Esophagus muscularis mucosa (tissue), 4 donors: ENCODE measurements around the gene RPL13A. TPM values are rescaled to one million over a fixed set of nuclear protein-coding genes. Genes with fewer than 3 reads are reported as not detected.

Experiments used
- DNase-seq: peaks from one replicate; pipeline ENCODE4 v3.0.0-alpha.2; 2017; ENCODE audit errors: extremely low spot score
- H3K27ac ChIP-seq, 4 donors: fragments of 200-600 bp; sonication (generic); replicated peaks in 1 of 4; 1 replicate in 3 of 4; 2 replicates in 1 of 4; pipeline ENCODE4 v1.5.1; 2016 to 2019; ENCODE audit warnings: mild to moderate bottlenecking in 1 of 4
- H3K27me3 ChIP-seq, 4 donors: fragments of 200-600 bp; sonication (generic); one replicate each; pipeline versions ENCODE4 v1.5.1 to v1.6.0; 2016 to 2019
- H3K36me3 ChIP-seq, 4 donors: fragments of 200-600 bp; sonication (generic); one replicate each; pipeline ENCODE4 v1.5.1; 2016 to 2019
- H3K4me1 ChIP-seq, 4 donors: fragments of 200-600 bp; sonication (generic); one replicate each; pipeline ENCODE4 v1.5.1; 2016 to 2019
- H3K4me3 ChIP-seq, 4 donors: fragments of 200-600 bp; sonication (generic); 1 replicate in 2 of 4; 2 replicates in 2 of 4; pipeline ENCODE4 v1.5.1; 2016 to 2019; ENCODE audit warnings: mild to moderate bottlenecking in 4 of 4, moderate library complexity in 1 of 4
- H3K9me3 ChIP-seq, 4 donors: fragments of 200-600 bp; sonication (generic); 1 replicate in 3 of 4; 2 replicates in 1 of 4; pipeline ENCODE4 v1.5.1; 2016 to 2019
- CTCF ChIP-seq, 3 experiments: fragments of 200-600 bp in 2 of 3; fragments of 450-650 bp in 1 of 3; sonication (generic) in 2 of 3; IDR thresholded peaks; one replicate each; pipeline ENCODE4 v1.5.1; 2017 to 2019; ENCODE audit warnings: antibody characterized with exemption in 3 of 3, mild to moderate bottlenecking in 2 of 3, moderate library complexity in 1 of 3
- EP300 ChIP-seq: sonication (generic); formaldehyde crosslinking; IDR thresholded peaks from one replicate; pipeline ENCODE4 v1.6.1; 2017; ENCODE audit warnings: antibody characterized with exemption
- POLR2A ChIP-seq: fragments of 450-650 bp; IDR thresholded peaks from one replicate; pipeline ENCODE4 v1.6.1; 2017; ENCODE audit warnings: antibody characterized with exemption, moderate library complexity, mild to moderate bottlenecking, low read depth
- POLR2AphosphoS5 ChIP-seq, 2 donors: sonication (generic); formaldehyde crosslinking; IDR thresholded peaks; one replicate each; pipeline ENCODE4 v1.6.1; 2017; ENCODE audit warnings: antibody characterized with exemption in 2 of 2
- WGBS: methylation state at CpG from one replicate; pipeline ENCODE4 v1.1.5; 2018; 5-methylcytosine and 5-hydroxymethylcytosine counted together
- intact Hi-C: fragments of 100-400 bp; cut with DNase I; formaldehyde crosslinking; loops from one replicate; pipeline ENCODE4 v1.15.1; 2023
- total RNA-seq, 4 donors: library from RNA; depleted of rRNA; stranded (reverse); fragments of >200 nt; gene quantifications; one replicate each; pipeline versions ENCODE4 v1.1.0 to v1.2.1, GENCODE V29; 2016

RPL13A gene
- total RNA-seq, 4 donors from 2014 or later: 1,843 to 3,096 (median 2,688) TPM

GRCh38 chr19:49496574-49497008, 9.2 kb downstream of the RPL13A start:
- peaks cover 40 to 57% (median 48%) of the 10 kb centered on the region in 4 donors for H3K36me3 ChIP-seq
- peaks cover 31 to 60% (median 54%) of the 10 kb centered on the region in 4 donors for H3K4me1 ChIP-seq
- no peak for TF ChIP-seq POLR2AphosphoS5 (IDR thresholded peaks at IDR 0.05)
- TF ChIP-seq EP300: no peak
- TF ChIP-seq CTCF (IDR thresholded peaks at IDR 0.05): no peak
- TF ChIP-seq POLR2A: no peak
- under 1% methylated on average over 11 of the region's 11 CpGs for WGBS
- no peak for DNase-seq
- peak overlapping the region; percentile 71 to 91 (median 84) for H3K4me3 ChIP-seq
- H3K9me3 ChIP-seq: no peaks in the 10 kb centered on the region
- intact Hi-C loops: no loop called here
- no peaks in the 10 kb centered on the region for H3K27me3 ChIP-seq
- H3K27ac ChIP-seq: peak overlapping the region; percentile 93 to 97 (median 94)

GRCh38 chr19:49497047-49497788, 9.8 kb downstream of the RPL13A start:
- 31% methylated on average over 18 of the region's 22 CpGs for WGBS
- Histone ChIP-seq H3K4me3 (peak overlapping the region; percentile 71 to 91 (median 84)), H3K9me3 (no peaks in the 10 kb centered on the region), H3K27me3 (no peaks in the 10 kb centered on the region), H3K27ac (peak overlapping the region; percentile 93 to 97 (median 94)), H3K4me1 (peaks cover 31 to 56% (median 53%) of the 10 kb centered on the region in 4 donors), H3K36me3 (peaks cover 33 to 50% (median 42%) of the 10 kb centered on the region in 4 donors)
- TF ChIP-seq POLR2AphosphoS5 (IDR thresholded peaks at IDR 0.05) (peak; percentile 13 to 45), EP300 (no peak)
- intact Hi-C loops: no loop called here
- no peak for DNase-seq

GRCh38 chr19:49497789-49498103, 10.3 kb downstream of the RPL13A start:
- intact Hi-C loops: no loop called here
- WGBS: 96% methylated on average over 11 of the region's 12 CpGs
- no peak for DNase-seq
- Histone ChIP-seq H3K27ac (peak overlapping the region in 3 of 4 donors; percentile 93 to 97 (median 94)), H3K4me1 (peaks cover 31 to 56% (median 53%) of the 10 kb centered on the region in 4 donors), H3K4me3 (peak overlapping the region; percentile 71 to 91 (median 84)), H3K27me3 (no peaks in the 10 kb centered on the region), H3K36me3 (peaks cover 28 to 45% (median 37%) of the 10 kb centered on the region in 4 donors), H3K9me3 (no peaks in the 10 kb centered on the region)
- TF ChIP-seq EP300: no peak
- TF ChIP-seq POLR2AphosphoS5 (IDR thresholded peaks at IDR 0.05): no peak
- TF ChIP-seq POLR2A: no peak

GRCh38 chr19:49498475-49498874, 11.1 kb downstream of the RPL13A start:
- Histone ChIP-seq H3K36me3 (peaks cover 24 to 38% (median 32%) of the 10 kb centered on the region in 4 donors), H3K27me3 (no peaks in the 10 kb centered on the region), H3K9me3 (no peaks in the 10 kb centered on the region), H3K4me1 (peaks cover 35 to 62% (median 58%) of the 10 kb centered on the region in 4 donors), H3K27ac (peak overlapping the region in 2 of 4 donors; percentile 46 to 97), H3K4me3 (peak overlapping the region in 1 of 4 donors; percentile 7)
- DNase-seq: no peak
- 88% methylated on average over 7 of the region's 7 CpGs for WGBS
- intact Hi-C loops: no loop called here
- no peak for TF ChIP-seq POLR2A
- no peak for TF ChIP-seq CTCF (IDR thresholded peaks at IDR 0.05)
- TF ChIP-seq EP300: no peak
- TF ChIP-seq POLR2AphosphoS5 (IDR thresholded peaks at IDR 0.05): no peak

- WGBS: 67% methylated on average over 17 of the region's 19 CpGs
Observed at GRCh38 chr19:49499030-49499670, 11.7 kb downstream of the RPL13A start.

More at GRCh38 chr19:49499030-49499670, 11.7 kb downstream of the RPL13A start:
- TF ChIP-seq POLR2A (no peak), CTCF (IDR thresholded peaks at IDR 0.05) (no peak), POLR2AphosphoS5 (IDR thresholded peaks at IDR 0.05) (no peak), EP300 (no peak)
- Histone ChIP-seq H3K27ac (peak overlapping the region; percentile 46 to 97 (median 66)), H3K4me1 (peaks cover 35 to 62% (median 59%) of the 10 kb centered on the region in 4 donors), H3K4me3 (peak overlapping the region; percentile 32 to 54 (median 36)), H3K27me3 (no peaks in the 10 kb centered on the region), H3K36me3 (peaks cover 24 to 37% (median 31%) of the 10 kb centered on the region in 4 donors), H3K9me3 (no peaks in the 10 kb centered on the region)
- intact Hi-C loops: no loop called here
- no peak for DNase-seq
